ENCODE measurements around the gene JPH3.

The JPH3 gene

DNA sequence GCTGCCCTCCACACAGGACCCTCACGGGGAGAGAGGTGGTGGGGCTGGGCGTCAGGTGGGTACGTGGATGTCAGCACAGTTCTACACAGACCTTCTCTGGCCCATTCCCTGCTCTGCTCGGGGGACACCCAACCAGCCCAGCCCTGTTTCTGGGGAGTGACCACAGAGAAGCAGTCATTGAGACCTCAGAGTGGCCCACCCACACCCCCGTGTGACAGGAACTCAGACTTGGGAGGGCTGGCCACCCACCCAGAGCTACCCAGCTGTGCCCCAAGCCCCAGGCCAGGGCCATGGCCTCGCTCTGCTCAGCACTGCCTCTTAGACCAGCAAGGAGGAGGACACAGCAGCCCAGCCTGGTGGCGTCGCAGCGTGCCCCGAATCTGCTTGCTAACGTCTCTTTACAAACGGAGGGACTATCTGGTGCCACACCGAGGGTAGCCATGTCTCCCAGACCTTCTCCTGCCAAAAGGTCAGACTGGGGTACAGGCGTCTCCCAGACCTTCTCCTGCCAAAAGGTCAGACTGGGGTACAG, 85.8 kb downstream of the JPH3 start:
- no peak overlapping the region for H3K4me3 ChIP-seq (ENCODE audit: insufficient read length, low read depth)
- no peak overlapping the region for H3K9ac ChIP-seq (ENCODE audit: insufficient read length, low read depth)
- H3K36me3 ChIP-seq (ENCODE audit: insufficient read depth, insufficient read length, low read length) = peaks cover 8% of the 10 kb centered on the region
- no peak for TF ChIP-seq ZNF274 (IDR thresholded peaks at IDR 0.05; ENCODE audit: low read depth, low read length)
- no peak for TF ChIP-seq SUZ12 (IDR thresholded peaks at IDR 0.05; ENCODE audit: extremely low read depth, insufficient read depth, insufficient read length)
- TF ChIP-seq YY1 (IDR thresholded peaks at IDR 0.05; ENCODE audit: insufficient read depth, insufficient read length) = no peak
- DNase-seq (ENCODE audit: low read depth, low spot score) = no peak
- no peaks in the 10 kb centered on the region for H3K9me3 ChIP-seq (ENCODE audit: insufficient read depth, low read length)
- no peaks in the 10 kb centered on the region for H3K27me3 ChIP-seq (ENCODE audit: insufficient read depth, insufficient read length)
- peaks cover 9% of the 10 kb centered on the region for H3K4me1 ChIP-seq (ENCODE audit: insufficient read depth, insufficient read length)

DNA sequence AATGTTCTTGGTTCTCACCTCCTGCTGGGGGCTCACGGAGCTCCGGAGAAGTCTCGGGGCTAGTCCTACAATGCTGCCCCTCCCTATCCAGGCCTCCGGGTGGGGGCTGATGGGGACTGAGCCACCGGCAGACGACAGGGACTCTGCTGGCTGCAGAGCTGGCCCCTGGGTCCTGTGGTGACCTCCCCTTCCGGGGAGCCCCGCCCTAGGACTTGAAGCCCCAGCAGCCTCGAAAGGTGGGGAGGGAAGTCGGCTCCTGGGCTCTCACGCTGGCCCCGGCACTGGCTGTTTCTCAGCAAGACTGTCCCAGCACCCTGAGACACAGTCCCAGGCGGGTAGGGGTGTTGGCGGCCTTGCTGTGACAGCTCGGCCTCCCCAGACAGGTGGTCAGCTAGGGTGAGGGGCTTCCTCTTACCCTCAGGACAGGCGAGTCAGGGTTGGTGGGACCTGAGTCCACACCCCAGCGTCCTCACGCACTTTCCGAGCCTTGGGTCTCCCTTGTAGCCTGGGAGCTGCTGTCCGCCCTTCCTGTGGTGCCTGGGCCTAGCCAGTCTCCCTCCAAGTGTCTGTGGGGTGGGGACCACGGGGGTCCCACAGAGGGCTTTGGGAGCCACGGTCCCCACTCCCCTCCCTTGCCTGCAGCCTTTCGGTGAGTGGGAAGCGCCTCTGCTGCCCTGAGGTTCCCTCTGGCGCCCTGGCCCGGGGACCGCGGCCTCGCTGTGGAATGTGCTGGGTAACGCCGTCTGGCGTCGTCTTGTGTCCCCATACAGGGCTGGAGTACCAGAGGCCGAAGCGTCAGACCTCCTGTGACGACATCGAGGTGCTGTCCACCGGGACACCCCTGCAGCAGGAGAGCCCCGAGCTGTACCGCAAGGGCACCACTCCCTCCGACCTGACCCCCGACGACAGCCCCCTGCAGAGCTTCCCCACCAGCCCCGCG, 86.8 kb downstream of the JPH3 start:
- peak overlapping the region; percentile 2 for H3K9ac ChIP-seq (ENCODE audit: insufficient read length, low read depth)

DNA sequence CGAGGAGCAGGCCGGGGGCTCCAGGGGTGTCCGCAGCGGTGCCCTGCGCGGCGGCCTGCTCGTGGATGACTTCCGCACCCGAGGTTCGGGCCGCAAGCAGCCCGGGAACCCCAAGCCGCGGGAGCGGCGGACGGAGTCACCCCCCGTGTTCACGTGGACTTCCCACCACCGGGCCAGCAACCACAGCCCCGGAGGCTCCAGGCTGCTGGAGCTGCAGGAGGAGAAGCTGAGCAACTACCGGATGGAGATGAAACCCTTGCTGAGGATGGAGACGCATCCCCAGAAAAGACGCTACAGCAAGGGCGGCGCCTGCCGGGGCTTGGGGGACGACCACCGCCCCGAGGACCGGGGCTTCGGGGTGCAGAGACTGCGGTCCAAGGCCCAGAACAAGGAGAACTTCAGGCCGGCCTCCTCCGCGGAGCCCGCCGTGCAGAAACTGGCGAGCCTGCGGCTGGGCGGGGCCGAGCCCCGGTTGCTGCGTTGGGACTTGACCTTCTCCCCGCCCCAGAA, 87.7 kb downstream of the JPH3 start:
- Histone ChIP-seq H3K27me3 (ENCODE audit: insufficient read depth, insufficient read length) (no peaks in the 10 kb centered on the region), H3K36me3 (ENCODE audit: insufficient read depth, insufficient read length, low read length) (peaks cover 22% of the 10 kb centered on the region), H3K4me1 (ENCODE audit: insufficient read depth, insufficient read length) (peaks cover 12% of the 10 kb centered on the region), H3K4me3 (ENCODE audit: insufficient read length, low read depth) (no peak overlapping the region), H3K9me3 (ENCODE audit: insufficient read depth, low read length) (no peaks in the 10 kb centered on the region), H3K9ac (ENCODE audit: insufficient read length, low read depth) (no peak overlapping the region)
- DNase-seq (ENCODE audit: low read depth, low spot score) = no peak
- no peak for TF ChIP-seq SUZ12 (IDR thresholded peaks at IDR 0.05; ENCODE audit: extremely low read depth, insufficient read depth, insufficient read length)
- TF ChIP-seq ZNF274 (IDR thresholded peaks at IDR 0.05; ENCODE audit: low read depth, low read length) = no peak
- no peak for TF ChIP-seq YY1 (IDR thresholded peaks at IDR 0.05; ENCODE audit: insufficient read depth, insufficient read length)

More for the DNA sequence above, 86.8 kb downstream of the JPH3 start:
- Histone ChIP-seq H3K27me3 (ENCODE audit: insufficient read depth, insufficient read length) (no peaks in the 10 kb centered on the region), H3K4me3 (ENCODE audit: insufficient read length, low read depth) (no peak overlapping the region), H3K36me3 (ENCODE audit: insufficient read depth, insufficient read length, low read length) (peaks cover 13% of the 10 kb centered on the region), H3K9me3 (ENCODE audit: insufficient read depth, low read length) (no peaks in the 10 kb centered on the region), H3K4me1 (ENCODE audit: insufficient read depth, insufficient read length) (peaks cover 9% of the 10 kb centered on the region)
- TF ChIP-seq ZNF274 (IDR thresholded peaks at IDR 0.05; ENCODE audit: low read depth, low read length) (no peak), YY1 (IDR thresholded peaks at IDR 0.05; ENCODE audit: insufficient read depth, insufficient read length) (no peak), SUZ12 (IDR thresholded peaks at IDR 0.05; ENCODE audit: extremely low read depth, insufficient read depth, insufficient read length) (no peak)
- DNase-seq (ENCODE audit: low read depth, low spot score) = no peak

DNA sequence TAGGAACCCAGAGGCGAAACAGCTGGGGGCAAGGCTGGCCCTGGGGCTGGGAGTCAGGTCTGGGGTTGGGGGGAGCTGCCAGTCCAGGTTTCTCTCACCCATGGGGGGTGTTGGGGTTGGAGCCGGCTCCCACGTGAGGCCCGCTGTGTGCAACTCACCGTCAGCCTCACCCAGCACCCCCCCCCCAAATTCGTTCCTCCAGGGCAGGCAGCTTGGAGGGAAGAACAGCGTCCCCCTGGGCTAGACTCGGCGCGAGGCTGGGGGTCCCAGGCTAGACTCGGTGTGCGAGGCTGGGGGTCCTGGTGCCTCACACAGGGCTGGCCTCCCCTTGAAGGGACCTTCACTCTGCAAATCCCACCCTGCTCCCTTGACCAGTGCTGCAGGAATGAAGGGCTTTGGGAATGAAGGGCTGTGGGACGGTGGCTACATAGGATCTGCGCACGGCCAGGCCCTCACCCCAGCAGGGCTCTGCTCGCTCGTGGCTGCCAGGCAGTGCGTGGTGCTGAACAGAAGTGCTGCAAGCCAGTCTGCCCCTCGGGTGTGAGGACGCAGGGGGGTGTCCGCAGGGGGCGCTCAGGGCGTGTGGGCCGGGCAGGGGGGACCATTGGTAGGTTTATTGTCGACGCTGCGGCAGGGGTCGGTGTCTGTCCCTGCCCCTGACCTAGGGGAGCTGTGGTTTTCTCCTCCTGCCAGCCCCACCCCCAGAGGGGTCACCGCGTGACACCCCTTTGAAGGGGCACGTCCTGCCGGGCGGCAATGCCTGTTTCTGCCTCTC, 88.8 kb downstream of the JPH3 start:
- H3K27me3 ChIP-seq (ENCODE audit: insufficient read depth, insufficient read length) = no peaks in the 10 kb centered on the region
- TF ChIP-seq YY1 (IDR thresholded peaks at IDR 0.05; ENCODE audit: insufficient read depth, insufficient read length) (no peak), ZNF274 (IDR thresholded peaks at IDR 0.05; ENCODE audit: low read depth, low read length) (no peak), SUZ12 (IDR thresholded peaks at IDR 0.05; ENCODE audit: extremely low read depth, insufficient read depth, insufficient read length) (no peak)
- no peak overlapping the region for H3K4me3 ChIP-seq (ENCODE audit: insufficient read length, low read depth)
- no peak for DNase-seq (ENCODE audit: low read depth, low spot score)
- H3K36me3 ChIP-seq (ENCODE audit: insufficient read depth, insufficient read length, low read length) = peaks cover 28% of the 10 kb centered on the region
- no peaks in the 10 kb centered on the region for H3K9me3 ChIP-seq (ENCODE audit: insufficient read depth, low read length)
- H3K9ac ChIP-seq (ENCODE audit: insufficient read length, low read depth) = peak overlapping the region; percentile 26
- H3K4me1 ChIP-seq (ENCODE audit: insufficient read depth, insufficient read length) = peaks cover 12% of the 10 kb centered on the region

DNA sequence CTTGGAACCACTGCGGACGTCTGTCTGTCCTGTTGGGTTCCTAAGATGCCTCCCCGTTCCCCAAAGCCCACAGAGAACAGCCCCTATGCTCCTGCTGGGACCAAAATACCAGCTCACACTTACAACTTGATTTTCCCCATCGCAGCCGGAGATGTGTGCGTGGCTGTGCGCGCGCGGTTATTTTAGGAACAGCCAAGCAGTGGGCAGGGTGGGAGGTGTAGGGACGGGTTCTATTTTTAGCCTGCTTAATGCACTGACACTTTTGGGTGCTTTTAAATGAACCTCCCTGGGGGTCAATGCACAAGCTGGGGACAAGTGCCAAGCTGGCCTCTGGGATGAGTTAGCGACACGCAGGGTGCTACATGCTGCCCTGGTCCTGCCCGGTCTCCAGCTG, 89.4 kb downstream of the JPH3 start:
- DNase-seq (ENCODE audit: low read depth, low spot score) = no peak
- no peaks in the 10 kb centered on the region for H3K9me3 ChIP-seq (ENCODE audit: insufficient read depth, low read length)
- H3K27me3 ChIP-seq (ENCODE audit: insufficient read depth, insufficient read length) = no peaks in the 10 kb centered on the region
- no peak overlapping the region for H3K9ac ChIP-seq (ENCODE audit: insufficient read length, low read depth)
- no peak overlapping the region for H3K4me3 ChIP-seq (ENCODE audit: insufficient read length, low read depth)
- TF ChIP-seq YY1 (IDR thresholded peaks at IDR 0.05; ENCODE audit: insufficient read depth, insufficient read length) (no peak), SUZ12 (IDR thresholded peaks at IDR 0.05; ENCODE audit: extremely low read depth, insufficient read depth, insufficient read length) (no peak), ZNF274 (IDR thresholded peaks at IDR 0.05; ENCODE audit: low read depth, low read length) (no peak)
- H3K4me1 ChIP-seq (ENCODE audit: insufficient read depth, insufficient read length) = peaks cover 12% of the 10 kb centered on the region
- H3K36me3 ChIP-seq (ENCODE audit: insufficient read depth, insufficient read length, low read length) = peaks cover 33% of the 10 kb centered on the region

DNA sequence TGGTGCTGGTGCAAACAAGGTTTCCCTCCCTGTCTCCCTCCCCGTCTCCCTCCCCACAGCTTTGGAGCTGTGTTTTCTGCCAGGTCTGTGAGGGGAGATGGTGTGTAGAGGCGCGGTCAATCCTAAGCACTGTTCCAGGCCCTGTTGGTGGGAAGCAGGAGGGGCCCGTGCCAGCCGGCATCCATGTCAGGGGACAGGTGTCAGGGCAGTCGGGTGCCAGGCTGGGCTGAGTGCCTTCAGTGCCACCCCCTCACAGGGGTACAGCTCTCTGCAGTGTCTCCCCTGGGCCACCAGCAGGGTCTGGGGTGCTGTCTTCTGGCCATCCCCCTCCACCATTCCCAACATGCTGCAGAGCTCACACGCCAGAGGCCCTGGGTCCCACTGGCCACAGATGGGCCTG, 89.9 kb downstream of the JPH3 start:
- no peak for DNase-seq (ENCODE audit: low read depth, low spot score)
- no peak overlapping the region for H3K9ac ChIP-seq (ENCODE audit: insufficient read length, low read depth)
- H3K27me3 ChIP-seq (ENCODE audit: insufficient read depth, insufficient read length) = no peaks in the 10 kb centered on the region
- H3K4me1 ChIP-seq (ENCODE audit: insufficient read depth, insufficient read length) = peaks cover 12% of the 10 kb centered on the region
- H3K4me3 ChIP-seq (ENCODE audit: insufficient read length, low read depth) = no peak overlapping the region
- TF ChIP-seq YY1 (IDR thresholded peaks at IDR 0.05; ENCODE audit: insufficient read depth, insufficient read length) = no peak
- TF ChIP-seq ZNF274 (IDR thresholded peaks at IDR 0.05; ENCODE audit: low read depth, low read length) = no peak
- TF ChIP-seq SUZ12 (IDR thresholded peaks at IDR 0.05; ENCODE audit: extremely low read depth, insufficient read depth, insufficient read length) = no peak
- H3K9me3 ChIP-seq (ENCODE audit: insufficient read depth, low read length) = no peaks in the 10 kb centered on the region
- peaks cover 38% of the 10 kb centered on the region for H3K36me3 ChIP-seq (ENCODE audit: insufficient read depth, insufficient read length, low read length)
